Central memory CD8-positive, alpha-beta T cell (primary cell): ENCODE results near the gene C1orf52.
"Not testable (repeated sequence)": the region's sequence is repeated elsewhere in the genome, so short reads cannot be mapped to it uniquely, and the experiment has no call there.

Experiments
- ATAC-seq: fragments of 150-1000 bp; cut with Tn5 transposase; replicated peaks from 2 replicates; pipeline ENCODE4 v1.10.0; 2022; ENCODE audit warnings: mild to moderate bottlenecking, moderate FRiP score, moderate number of reproducible peaks; ENCODE audit not compliant: poor library complexity, severe bottlenecking; ENCODE audit errors: extremely low read depth
- DNase-seq, 2 donors: peaks; one replicate each; pipeline ENCODE4 v3.0.0; 2021; ENCODE audit warnings: low spot score in 2 of 2
- H3K27ac Mint-ChIP-seq: one replicate; pipeline ENCODE4 v1.8.0; 2022; ENCODE audit warnings: low read depth, mild to moderate bottlenecking, moderate library complexity, mixed read lengths
- H3K27me3 Mint-ChIP-seq: one replicate; pipeline ENCODE4 v1.8.0; 2022; ENCODE audit warnings: mixed read lengths
- H3K36me3 Mint-ChIP-seq: one replicate; pipeline ENCODE4 v1.8.0; 2022; ENCODE audit warnings: mild to moderate bottlenecking, moderate library complexity, mixed read lengths; ENCODE audit not compliant: insufficient read depth
- H3K4me1 Mint-ChIP-seq: one replicate; pipeline ENCODE4 v1.8.0; 2022; ENCODE audit warnings: mixed read lengths
- H3K4me3 Mint-ChIP-seq: one replicate; pipeline ENCODE4 v1.8.0; 2022; ENCODE audit warnings: mild to moderate bottlenecking, moderate library complexity, mixed read lengths
- H3K9me3 Mint-ChIP-seq: one replicate; pipeline ENCODE4 v1.8.0; 2022; ENCODE audit warnings: mixed read lengths

C1orf52 gene

DNA sequence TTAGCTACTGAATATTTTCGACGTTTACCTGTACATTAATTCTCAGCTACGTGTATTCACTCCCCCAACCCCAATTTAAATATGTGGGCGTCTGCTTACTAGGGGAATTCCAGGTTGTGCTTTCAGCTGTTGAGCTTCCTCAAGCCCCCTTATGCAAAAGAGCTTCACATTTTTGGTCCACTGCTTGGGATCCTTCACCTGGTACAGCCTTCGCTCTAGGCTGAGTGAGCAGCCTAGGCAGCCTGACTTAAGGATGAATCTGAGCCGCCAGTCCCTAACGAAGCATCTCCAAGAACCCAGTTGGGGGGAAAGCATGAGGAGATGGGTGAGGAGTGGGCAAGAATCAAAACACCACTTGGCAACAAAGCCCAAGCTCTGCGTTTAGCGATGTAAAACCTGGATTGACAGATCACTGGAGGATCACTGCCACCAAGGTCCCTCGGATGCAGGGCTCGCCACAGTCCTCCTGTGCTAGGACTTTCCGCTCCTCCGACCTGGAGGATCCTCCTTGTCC is 16.3 kb upstream of the C1orf52 start:
- DNase-seq = no peak
- Mint-ChIP-seq H3K4me1 (peaks cover 55% of the 10 kb centered on the region), H3K4me3 (peak overlapping the region; percentile 80), H3K36me3 (peaks cover 12% of the 10 kb centered on the region), H3K9me3 (no peaks in the 10 kb centered on the region), H3K27me3 (no peaks in the 10 kb centered on the region), H3K27ac (peak overlapping the region; percentile 91)
- no peak for ATAC-seq

DNA sequence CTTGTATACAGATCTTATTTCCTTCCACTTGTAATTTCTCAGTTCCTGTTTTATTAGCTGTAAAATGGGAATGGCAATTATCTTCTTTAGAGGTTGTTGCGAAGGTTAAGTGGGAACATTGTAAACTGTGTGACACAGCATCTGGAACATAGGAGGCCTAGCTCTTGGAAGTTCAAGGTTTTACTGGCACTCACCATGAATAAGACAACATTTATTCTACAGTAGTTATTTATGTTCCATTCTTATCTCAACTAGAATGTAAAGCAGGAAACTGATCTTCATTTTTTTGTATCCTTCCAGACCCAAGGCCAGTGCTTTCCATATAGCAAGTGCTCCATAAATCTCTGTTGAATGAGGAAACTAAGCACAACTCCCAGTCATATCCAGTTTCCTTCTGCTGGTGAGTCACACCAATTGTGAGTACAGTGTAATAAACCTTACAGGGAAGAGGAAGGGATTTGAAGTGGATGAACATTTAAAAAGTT is 15.5 kb upstream of the C1orf52 start:
- DNase-seq (no peak), ATAC-seq (no peak)
- Mint-ChIP-seq H3K36me3 (peaks cover 19% of the 10 kb centered on the region), H3K9me3 (no peaks in the 10 kb centered on the region), H3K27me3 (no peaks in the 10 kb centered on the region), H3K4me1 (peaks cover 55% of the 10 kb centered on the region), H3K27ac (peak overlapping the region; percentile 91), H3K4me3 (peak overlapping the region; percentile 80)

DNA sequence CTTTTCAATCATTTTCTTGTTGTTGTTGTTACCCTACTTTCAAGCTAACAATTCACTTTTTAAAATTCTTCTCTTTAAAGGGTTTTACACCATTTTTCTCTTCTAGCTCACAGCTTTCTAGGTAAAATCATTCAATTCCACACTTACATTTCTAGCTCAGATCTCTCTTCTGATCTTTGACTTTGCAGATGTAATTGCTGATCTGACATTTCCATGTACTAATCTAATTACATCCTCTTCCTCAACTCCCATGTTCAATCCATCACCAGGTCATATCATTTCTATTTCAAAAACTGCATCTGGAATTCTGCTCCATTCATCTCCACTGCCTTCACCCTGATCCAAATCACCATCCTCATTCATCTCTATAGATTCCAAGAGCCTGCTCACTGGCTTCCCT is 13.9 kb upstream of the C1orf52 start:
- Mint-ChIP-seq H3K9me3 (no peaks in the 10 kb centered on the region), H3K4me3 (no peak overlapping the region), H3K4me1 (peaks cover 58% of the 10 kb centered on the region), H3K27ac (peak overlapping the region; percentile 5), H3K27me3 (no peaks in the 10 kb centered on the region), H3K36me3 (peaks cover 31% of the 10 kb centered on the region)
- DNase-seq = no peak
- ATAC-seq = no peak

DNA sequence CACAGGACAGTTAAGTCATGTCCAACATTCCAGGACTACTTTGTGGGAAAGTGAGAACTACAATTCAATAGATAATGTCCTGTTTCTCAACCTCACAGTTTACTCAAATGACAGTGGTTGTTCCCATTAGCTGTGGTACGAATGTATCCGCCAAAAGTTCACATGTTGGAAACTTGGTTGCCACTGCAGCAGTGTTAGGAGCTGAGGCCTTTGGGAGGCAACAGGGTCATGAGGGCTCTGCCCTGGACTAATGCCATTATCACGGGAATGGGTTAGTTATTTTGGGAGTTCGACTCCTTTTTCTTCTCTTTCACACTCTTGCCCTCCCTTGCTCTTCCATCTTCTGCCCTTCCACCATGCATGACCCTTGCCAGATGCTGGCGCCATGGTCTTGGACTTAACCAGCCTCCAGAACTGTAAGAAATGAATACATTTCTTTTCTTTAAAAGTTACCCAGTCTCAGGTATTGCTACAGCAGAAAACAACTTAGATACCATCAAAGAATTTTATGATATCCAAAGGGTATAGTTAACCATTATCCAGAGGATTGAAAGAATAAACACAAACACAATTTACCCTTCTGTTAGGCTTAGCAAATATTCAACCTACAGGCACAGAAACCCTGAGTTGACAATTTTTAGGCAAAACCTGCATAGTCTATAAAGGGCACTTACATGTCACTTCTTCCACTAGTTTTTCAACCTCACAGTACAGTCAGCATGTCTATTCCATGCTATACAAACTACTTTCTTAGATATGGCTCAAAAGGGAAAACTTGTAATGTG is 9.5 kb upstream of the C1orf52 start:
- no peaks in the 10 kb centered on the region for H3K9me3 Mint-ChIP-seq
- H3K27me3 Mint-ChIP-seq = no peaks in the 10 kb centered on the region
- H3K36me3 Mint-ChIP-seq = peaks cover 48% of the 10 kb centered on the region
- peaks cover 35% of the 10 kb centered on the region for H3K4me1 Mint-ChIP-seq
- DNase-seq = no peak
- ATAC-seq = no peak
- no peak overlapping the region for H3K4me3 Mint-ChIP-seq
- H3K27ac Mint-ChIP-seq = no peak overlapping the region

DNA sequence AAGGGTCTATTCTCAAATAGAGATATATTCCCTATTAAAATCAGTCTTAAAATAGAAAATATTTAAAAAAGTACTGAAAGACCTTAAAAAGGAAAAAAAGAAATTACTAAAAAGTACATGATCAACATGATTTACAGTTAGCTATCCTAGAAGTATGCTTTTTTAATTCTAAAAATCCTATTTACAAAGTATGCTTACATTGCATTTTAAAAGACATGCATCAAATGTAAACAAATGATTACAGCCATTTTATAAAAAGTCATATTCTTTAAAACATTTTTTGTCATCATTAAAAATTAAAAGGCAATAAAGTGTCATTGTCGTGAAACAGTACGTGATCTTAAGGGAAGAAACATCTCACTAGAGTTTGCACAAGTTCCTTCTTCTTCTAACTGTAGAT is 7.9 kb upstream of the C1orf52 start:
- Mint-ChIP-seq H3K9me3 (no peaks in the 10 kb centered on the region), H3K27me3 (no peaks in the 10 kb centered on the region), H3K4me3 (no peak overlapping the region), H3K27ac (no peak overlapping the region), H3K4me1 (peaks cover 20% of the 10 kb centered on the region), H3K36me3 (peaks cover 51% of the 10 kb centered on the region)
- DNase-seq = no peak
- no peak for ATAC-seq

DNA sequence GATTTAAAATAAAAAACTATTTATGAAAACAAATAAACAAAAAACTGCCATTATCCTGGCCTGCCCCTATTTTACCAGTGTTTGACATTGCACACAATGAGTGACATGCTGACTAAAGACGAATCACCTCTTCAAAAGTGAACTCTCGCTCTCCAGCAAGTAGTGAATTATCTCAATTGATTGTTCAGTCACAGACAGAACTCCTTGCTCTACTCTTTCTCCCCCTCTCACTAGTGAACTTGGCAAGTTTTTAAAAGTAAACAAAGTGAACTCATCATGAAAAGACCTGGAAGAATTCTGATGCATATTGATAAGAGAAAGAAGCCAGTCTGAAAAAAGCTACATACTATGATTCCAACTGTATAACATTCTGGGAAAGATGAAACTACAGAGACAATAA is 4.7 kb upstream of the C1orf52 start:
- Mint-ChIP-seq H3K27ac (no peak overlapping the region), H3K27me3 (no peaks in the 10 kb centered on the region), H3K4me3 (no peak overlapping the region), H3K9me3 (no peaks in the 10 kb centered on the region), H3K36me3 (peaks cover 43% of the 10 kb centered on the region), H3K4me1 (peaks cover 13% of the 10 kb centered on the region)
- no peak for ATAC-seq
- DNase-seq = no peak

DNA sequence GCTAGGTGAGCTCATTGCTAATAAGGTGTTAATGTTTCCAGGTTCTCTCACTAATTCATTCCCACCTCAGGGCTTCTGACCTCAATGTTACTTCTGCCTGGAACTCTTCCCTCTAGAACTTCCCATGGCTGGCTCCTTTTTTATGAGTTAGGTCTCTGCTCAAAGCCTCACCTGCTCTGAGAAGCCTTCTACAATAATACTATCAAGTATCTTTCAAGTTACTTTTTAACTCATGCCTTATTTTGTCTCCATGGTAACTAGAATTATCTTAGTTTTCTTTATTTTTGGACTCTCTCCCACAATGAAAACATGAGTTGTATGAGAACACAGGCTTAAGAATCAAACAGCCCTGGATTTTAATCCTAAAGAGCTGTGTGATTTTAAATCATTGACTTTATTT is 3.5 kb upstream of the C1orf52 start:
- no peak overlapping the region for H3K27ac Mint-ChIP-seq
- peaks cover 16% of the 10 kb centered on the region for H3K4me1 Mint-ChIP-seq
- H3K9me3 Mint-ChIP-seq = no peaks in the 10 kb centered on the region
- DNase-seq = no peak
- peaks cover 37% of the 10 kb centered on the region for H3K36me3 Mint-ChIP-seq
- ATAC-seq = no peak
- no peaks in the 10 kb centered on the region for H3K27me3 Mint-ChIP-seq
- no peak overlapping the region for H3K4me3 Mint-ChIP-seq

DNA sequence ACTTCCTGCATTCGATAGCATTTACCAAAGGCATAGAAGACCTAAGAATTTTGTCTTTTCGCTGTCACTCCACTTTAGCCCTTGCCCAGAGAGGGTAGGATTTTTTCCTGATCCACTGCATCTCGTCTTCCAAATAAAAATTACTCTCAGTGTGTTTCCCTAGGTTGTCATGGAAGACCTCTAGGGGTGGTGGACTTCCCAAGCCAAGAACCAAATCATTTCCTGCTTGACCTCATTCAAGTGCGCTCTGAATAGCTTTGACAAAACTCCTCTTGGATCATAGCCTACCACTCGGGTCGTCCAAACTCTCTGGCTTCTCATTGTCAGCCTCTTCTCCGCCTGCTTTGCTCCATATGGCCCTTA is 431 bp upstream of the C1orf52 start:
- no peak for ATAC-seq
- H3K4me1 Mint-ChIP-seq = peaks cover 27% of the 10 kb centered on the region
- DNase-seq = no peak
- H3K27ac Mint-ChIP-seq = peak overlapping the region; percentile 97
- H3K27me3 Mint-ChIP-seq = no peaks in the 10 kb centered on the region
- H3K4me3 Mint-ChIP-seq = peak overlapping the region; percentile 97
- no peaks in the 10 kb centered on the region for H3K9me3 Mint-ChIP-seq
- peaks cover 42% of the 10 kb centered on the region for H3K36me3 Mint-ChIP-seq

DNA sequence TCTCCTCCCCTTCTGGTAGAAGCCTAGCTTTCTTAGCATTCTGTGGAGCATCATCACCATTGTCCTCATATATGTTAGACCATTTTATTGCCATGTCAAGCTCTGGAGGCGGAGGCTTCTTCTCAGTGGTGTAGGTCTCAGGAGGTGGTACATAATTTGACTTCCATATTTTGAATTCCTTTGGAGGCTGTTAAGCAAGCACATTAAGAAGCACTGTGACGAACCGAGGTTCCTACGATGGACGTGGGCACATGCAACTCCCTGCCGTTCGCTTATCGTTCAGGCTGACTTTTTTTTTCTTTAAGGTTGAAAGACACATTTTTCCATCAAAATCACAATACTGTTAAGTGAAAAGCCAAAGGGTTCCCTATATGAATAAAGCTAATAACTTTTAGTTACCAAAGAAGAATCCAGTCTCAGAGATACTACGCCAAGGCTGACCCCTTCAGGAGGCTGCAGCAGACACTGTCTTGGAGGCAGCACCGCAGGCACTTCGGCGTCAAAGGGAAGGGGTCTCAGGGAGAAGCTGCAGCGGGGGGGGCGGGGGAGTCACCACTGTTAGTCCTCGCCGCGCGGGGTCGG is 835 bp downstream of the C1orf52 start:
- H3K4me1 Mint-ChIP-seq = peaks cover 32% of the 10 kb centered on the region
- peak overlapping the region; percentile 97 for H3K27ac Mint-ChIP-seq
- DNase-seq = no peak
- no peaks in the 10 kb centered on the region for H3K27me3 Mint-ChIP-seq
- H3K4me3 Mint-ChIP-seq = peak overlapping the region; percentile 97
- ATAC-seq = no peak
- H3K36me3 Mint-ChIP-seq = peaks cover 41% of the 10 kb centered on the region
- H3K9me3 Mint-ChIP-seq = no peaks in the 10 kb centered on the region

DNA sequence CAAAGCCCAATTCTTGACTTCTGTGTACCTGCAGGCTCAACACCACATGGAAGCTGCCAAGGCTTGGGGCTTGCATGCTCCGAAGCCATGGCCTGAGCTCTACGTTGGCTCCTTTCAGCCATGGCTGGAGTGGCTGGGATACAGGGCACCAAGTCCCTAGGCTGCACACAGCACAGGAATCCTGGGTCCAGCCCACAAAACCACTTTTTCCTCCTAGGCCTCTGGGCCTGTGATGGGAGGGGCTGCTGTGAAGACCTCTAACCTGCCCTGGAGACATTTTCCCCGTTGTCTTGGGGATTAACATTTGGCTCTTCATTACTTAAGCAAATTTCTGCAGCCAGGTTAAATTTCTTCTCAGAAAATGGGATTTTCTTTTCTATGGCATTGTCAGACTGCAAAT is 10.4 kb downstream of the C1orf52 start:
- Mint-ChIP-seq H3K36me3 (peaks cover 20% of the 10 kb centered on the region), H3K4me1 (peaks cover 13% of the 10 kb centered on the region)
- not testable (repeated sequence) for DNase-seq, H3K4me3 Mint-ChIP-seq, ATAC-seq, H3K9me3 Mint-ChIP-seq, H3K27ac Mint-ChIP-seq, H3K27me3 Mint-ChIP-seq

DNA sequence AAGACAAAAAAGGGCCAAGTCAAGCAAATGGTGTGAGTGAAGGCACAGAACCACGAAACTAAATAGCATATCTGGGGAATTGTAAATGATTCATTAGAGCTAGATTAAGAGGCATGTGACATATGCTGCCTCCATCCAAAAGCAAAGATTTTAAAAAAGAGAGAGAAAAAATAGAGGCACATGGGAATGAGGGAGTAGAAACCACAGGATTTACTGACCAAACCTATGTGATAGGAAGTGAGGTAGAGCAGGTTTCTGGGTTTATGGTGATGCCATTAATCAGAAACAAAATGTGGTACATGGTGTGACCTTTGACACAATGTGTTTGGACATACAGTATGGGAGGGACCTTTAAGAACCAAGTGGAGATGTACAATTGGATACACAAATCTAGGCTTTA is 13.6 kb downstream of the C1orf52 start:
- Mint-ChIP-seq H3K4me3 (no peak overlapping the region), H3K27me3 (no peaks in the 10 kb centered on the region), H3K9me3 (no peaks in the 10 kb centered on the region), H3K4me1 (no peaks in the 10 kb centered on the region), H3K27ac (no peak overlapping the region), H3K36me3 (peaks cover 6% of the 10 kb centered on the region)
- no peak for DNase-seq
- ATAC-seq = no peak

DNA sequence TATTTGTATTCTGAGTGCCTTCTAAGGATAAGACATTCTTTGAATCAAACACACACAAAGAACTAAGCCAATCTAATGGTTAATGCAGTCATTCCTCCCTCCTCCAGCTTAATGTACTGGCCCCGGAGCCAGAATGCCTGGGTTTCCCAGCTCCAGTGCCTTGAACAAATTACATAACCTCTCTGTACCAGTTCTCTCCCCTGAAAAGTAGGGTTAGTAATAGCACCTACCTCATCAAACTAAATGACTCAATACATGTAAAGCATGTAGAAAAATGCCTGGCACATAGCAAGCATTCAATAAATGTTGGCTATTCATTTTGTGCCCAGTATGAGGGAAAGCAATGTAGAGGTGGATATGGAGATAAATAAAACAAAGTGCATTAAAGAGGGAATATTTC is 14.0 kb downstream of the C1orf52 start:
- H3K9me3 Mint-ChIP-seq = no peaks in the 10 kb centered on the region
- no peak overlapping the region for H3K4me3 Mint-ChIP-seq
- H3K36me3 Mint-ChIP-seq = peaks cover 4% of the 10 kb centered on the region
- H3K27ac Mint-ChIP-seq = no peak overlapping the region
- H3K4me1 Mint-ChIP-seq = no peaks in the 10 kb centered on the region
- no peaks in the 10 kb centered on the region for H3K27me3 Mint-ChIP-seq
- ATAC-seq = no peak
- DNase-seq = no peak
